PC-3 (cell line): ENCODE results near the gene DCLRE1B. TPM values are rescaled to one million over a fixed set of nuclear protein-coding genes. Genes with fewer than 3 reads are reported as not detected.
A peak's percentile ranks its signal among the peaks of the same experiment; 100 is the strongest.

Experiments used
- ATAC-seq: fragments of 200-7000 bp; cut with Tn5 transposase; 2 replicates; pipeline ENCODE4 v1.9.1; 2020; ENCODE audit warnings: mild to moderate bottlenecking, moderate library complexity
- BruUV-seq: library from RNA; stranded (reverse); fragments of 400-500 nt; replicated peaks from 2 replicates; lab custom pipeline; 2021; lab: Mats Ljungman, UMichigan
- CTCF ChIA-PET: fragments of 300-600 bp; sonication (Branson Sonifier 250); formaldehyde crosslinking; loops from one replicate; lab custom pipeline; 2022; ENCODE audit warnings: antibody characterized with exemption; lab: Charles Lee
- POLR2A ChIA-PET: fragments of 300-600 bp; sonication (Branson Sonifier 250); formaldehyde crosslinking; loops from one replicate; lab custom pipeline; 2022; ENCODE audit warnings: antibody characterized with exemption; ENCODE audit not compliant: unreplicated experiment; lab: Charles Lee
- DNase-seq: peaks from one replicate; pipeline ENCODE4 v3.0.0-alpha.2; 2015
- H2AFZ ChIP-seq: fragments of 300-600 bp; sonication (generic); 2 replicates; pipeline ENCODE4 v1.6.0; 2016; ENCODE audit warnings: antibody characterized with exemption, low read length
- H3F3A ChIP-seq: fragments of 300-600 bp; sonication (generic); one replicate; pipeline ENCODE4 v1.6.0; 2017; ENCODE audit warnings: antibody characterized with exemption, low read length, control low read depth, mild to moderate bottlenecking; ENCODE audit not compliant: unreplicated experiment
- H3K27ac ChIP-seq: fragments of 300-600 bp; sonication (generic); 2 replicates; pipeline ENCODE4 v1.5.1; 2016; ENCODE audit warnings: mild to moderate bottlenecking, low read length
- H3K27me3 ChIP-seq: fragments of 300-600 bp; sonication (generic); 2 replicates; pipeline ENCODE4 v1.6.1; 2016; ENCODE audit warnings: low read length, mixed read lengths
- H3K36me3 ChIP-seq: fragments of 300-600 bp; sonication (generic); 2 replicates; pipeline ENCODE4 v1.6.1; 2016; ENCODE audit warnings: low read depth, mixed run types, low read length, mixed read lengths
- H3K4me1 ChIP-seq: fragments of 300-600 bp; sonication (generic); 2 replicates; pipeline ENCODE4 v1.5.1; 2016; ENCODE audit warnings: low read length; ENCODE audit not compliant: insufficient read depth
- H3K4me2 ChIP-seq: fragments of 300-600 bp; sonication (generic); 2 replicates; pipeline ENCODE4 v1.6.0; 2016; ENCODE audit warnings: low read length
- H3K4me3 ChIP-seq: fragments of 300-600 bp; sonication (generic); 2 replicates; pipeline ENCODE4 v1.5.1; 2016; ENCODE audit warnings: mild to moderate bottlenecking, low read length, mixed read lengths
- H3K79me2 ChIP-seq: fragments of 300-600 bp; sonication (generic); 2 replicates; pipeline ENCODE4 v1.6.1; 2017; ENCODE audit warnings: low read length, mixed read lengths
- H3K9ac ChIP-seq: fragments of 300-600 bp; sonication (generic); 2 replicates; pipeline ENCODE4 v1.6.0; 2016; ENCODE audit warnings: mild to moderate bottlenecking, low read length
- H3K9me2 ChIP-seq: fragments of 300-600 bp; sonication (generic); replicated peaks from 2 replicates; pipeline ENCODE4 v1.6.1; 2016; ENCODE audit warnings: mixed run types, low read length, mixed read lengths
- H3K9me3 ChIP-seq: fragments of 300-600 bp; sonication (generic); 2 replicates; pipeline ENCODE4 v1.6.1; 2016; ENCODE audit warnings: low read length, mixed read lengths
- H4K20me1 ChIP-seq: fragments of 300-600 bp; sonication (generic); 2 replicates; pipeline ENCODE4 v1.6.1; 2016; ENCODE audit warnings: low read length, mixed read lengths
- EZH2 ChIP-seq: fragments of 300-600 bp; sonication (generic); IDR thresholded peaks from one replicate; pipeline ENCODE4 v1.6.1; 2017; ENCODE audit warnings: antibody characterized with exemption, mild to moderate bottlenecking, low read length; ENCODE audit not compliant: unreplicated experiment
- EZH2phosphoT487 ChIP-seq: fragments of 300-600 bp; sonication (generic); IDR thresholded peaks from 2 replicates; pipeline ENCODE4 v1.6.1; 2018; ENCODE audit warnings: mild to moderate bottlenecking, antibody characterized with exemption, low read length, borderline replicate concordance
- intact Hi-C: fragments of 100-400 bp; cut with micrococcal nuclease; formaldehyde crosslinking; loops from 2 replicates; pipeline ENCODE4 v1.9.0; 2023
- total RNA-seq: library from RNA; depleted of rRNA; stranded (reverse); fragments of >200 nt; gene quantifications from 2 replicates; pipeline ENCODE4 v1.2.3, GENCODE V29; 2014
- TF ChIP-seq, protein P1 (sequence below): fragments of 300-600 bp; sonication (generic); conservative IDR thresholded peaks from 2 replicates; pipeline ENCODE4 v1.5.1; 2017; ENCODE audit warnings: antibody characterized with exemption, low read depth, mild to moderate bottlenecking, low read length

The DCLRE1B gene
- total RNA-seq, 1 experiment from 2014 or later: 12.6 TPM

DNA sequence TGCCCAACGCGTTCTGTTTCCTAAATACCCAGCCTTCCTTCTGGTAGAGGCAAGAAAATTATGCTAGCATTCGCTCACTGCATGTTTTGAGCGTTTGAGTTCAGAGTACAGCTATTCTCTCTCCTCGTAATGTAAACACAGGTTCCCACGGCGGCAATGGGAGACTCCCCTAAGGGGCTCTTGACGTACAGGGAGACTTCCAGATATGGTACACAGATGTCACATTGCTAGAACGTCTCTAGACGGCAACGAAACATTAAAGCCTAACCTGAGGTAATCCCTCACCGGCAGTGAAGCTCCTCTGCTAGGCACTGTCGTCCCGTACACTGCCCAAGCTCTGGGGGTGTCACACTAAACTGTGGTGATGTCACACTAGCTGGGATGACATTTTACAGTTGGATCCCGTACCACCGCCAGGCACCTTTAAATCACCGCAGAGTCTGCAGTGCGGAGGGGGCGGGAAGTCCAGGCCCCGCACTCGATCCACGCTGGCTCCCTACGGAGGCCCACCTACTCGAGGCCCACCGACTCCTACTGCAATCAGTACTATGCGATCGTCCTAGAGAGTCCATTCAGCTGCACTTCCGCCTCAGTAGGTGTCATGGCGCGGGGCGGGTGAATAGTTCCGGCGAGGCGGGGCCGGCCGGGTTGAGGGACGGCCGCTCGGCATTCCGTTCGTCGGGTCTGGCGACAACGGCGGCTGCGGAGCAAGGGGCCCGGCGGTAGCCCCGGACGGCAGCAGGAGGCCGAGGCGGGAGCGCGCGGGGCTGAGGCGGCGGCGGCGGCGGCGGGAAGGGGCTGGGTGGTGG is 24.0 kb downstream of the DCLRE1B start, which contains the start of gene HIPK1:
Gene HIPK1 (plus strand): TSS at position 384 of the 809 bp plus-strand sequence.
- Histone ChIP-seq H3K27me3 (no peaks in the 10 kb centered on the region), H3K79me2 (peaks cover 55% of the 10 kb centered on the region), H3K9ac (peak within 1 kb of the TSS; percentile 82), H3K4me3 (peak within 1 kb of the TSS; percentile 86), H3F3A (no peaks in the 10 kb centered on the region), H3K9me3 (no peaks in the 10 kb centered on the region), H3K4me2 (peak within 1 kb of the TSS; percentile 96), H3K4me1 (peaks cover 32% of the 10 kb centered on the region), H3K27ac (peak within 1 kb of the TSS; percentile 41), H3K36me3 (no peaks in the 10 kb centered on the region), H2AFZ (peak within 1 kb of the TSS; percentile 99), H4K20me1 (peaks cover 20% of the 10 kb centered on the region; the same call in 1 of the 2 replicates), H3K9me2 (no peaks in the 10 kb centered on the region)
- TSS peak; percentile 81 for BruUV-seq
- peak; percentile 74 for ATAC-seq
- intact Hi-C loops: loop anchor here (1.0 kb wide), 1 partner anchor 24 kb away; the partner anchor contains the start of gene DCLRE1B
- CTCF ChIA-PET: interaction anchor here (0.5 kb wide), 1 partner anchor 117 kb away, joined by 3 read pairs; the partner anchor contains the start of gene RSBN1
- peak; percentile 85 for DNase-seq
- POLR2A ChIA-PET: interaction anchor here (1.3 kb wide), 1 partner anchor 25 kb away, joined by 10 read pairs; the partner anchor contains the start of gene AP4B1
- TF ChIP-seq, protein P1, sequence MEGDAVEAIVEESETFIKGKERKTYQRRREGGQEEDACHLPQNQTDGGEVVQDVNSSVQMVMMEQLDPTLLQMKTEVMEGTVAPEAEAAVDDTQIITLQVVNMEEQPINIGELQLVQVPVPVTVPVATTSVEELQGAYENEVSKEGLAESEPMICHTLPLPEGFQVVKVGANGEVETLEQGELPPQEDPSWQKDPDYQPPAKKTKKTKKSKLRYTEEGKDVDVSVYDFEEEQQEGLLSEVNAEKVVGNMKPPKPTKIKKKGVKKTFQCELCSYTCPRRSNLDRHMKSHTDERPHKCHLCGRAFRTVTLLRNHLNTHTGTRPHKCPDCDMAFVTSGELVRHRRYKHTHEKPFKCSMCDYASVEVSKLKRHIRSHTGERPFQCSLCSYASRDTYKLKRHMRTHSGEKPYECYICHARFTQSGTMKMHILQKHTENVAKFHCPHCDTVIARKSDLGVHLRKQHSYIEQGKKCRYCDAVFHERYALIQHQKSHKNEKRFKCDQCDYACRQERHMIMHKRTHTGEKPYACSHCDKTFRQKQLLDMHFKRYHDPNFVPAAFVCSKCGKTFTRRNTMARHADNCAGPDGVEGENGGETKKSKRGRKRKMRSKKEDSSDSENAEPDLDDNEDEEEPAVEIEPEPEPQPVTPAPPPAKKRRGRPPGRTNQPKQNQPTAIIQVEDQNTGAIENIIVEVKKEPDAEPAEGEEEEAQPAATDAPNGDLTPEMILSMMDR: no peak
- TF ChIP-seq EZH2phosphoT487 (no peak), EZH2 (no peak)

DNA sequence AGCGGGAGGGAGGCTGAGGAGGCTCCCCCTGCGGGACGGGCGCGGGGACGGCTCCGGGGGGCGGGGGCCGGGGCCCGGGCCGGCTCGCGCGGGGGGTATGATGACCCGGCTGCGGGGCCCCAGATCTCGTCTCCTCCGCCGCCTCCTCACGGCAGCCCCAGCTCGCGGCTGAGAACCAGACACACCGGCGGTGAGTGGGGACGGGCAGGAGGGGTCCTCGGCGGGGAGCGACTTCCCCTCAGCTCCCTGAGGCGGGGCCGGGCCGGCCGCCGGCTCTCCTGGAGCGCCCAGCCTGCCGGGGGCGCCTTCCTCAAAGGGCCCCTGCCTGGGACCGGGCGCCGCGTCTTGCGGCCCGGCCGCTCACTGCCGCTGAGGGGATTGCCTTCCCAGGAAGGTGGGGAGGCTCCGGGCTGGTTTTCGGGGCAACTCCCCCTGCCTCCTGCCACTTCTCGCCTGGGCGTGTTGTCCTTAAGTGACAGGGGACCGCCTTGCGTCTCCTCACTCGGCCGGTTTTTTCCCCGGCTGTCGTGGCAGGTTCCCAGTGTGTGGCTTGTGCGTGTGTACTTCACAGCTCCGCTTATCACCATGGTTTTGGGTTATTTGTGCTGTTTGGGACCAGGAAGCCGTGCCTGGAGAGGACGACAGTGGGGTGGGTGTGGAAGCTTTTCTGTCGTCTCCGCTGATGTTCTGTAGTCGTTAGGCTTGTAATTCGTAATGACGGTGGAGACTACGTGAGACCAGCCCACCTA is 24.8 kb downstream of the DCLRE1B start:
- no peaks in the 10 kb centered on the region for H3K9me2 ChIP-seq
- intact Hi-C loops: loop anchor here (1.0 kb wide), 1 partner anchor 25 kb away; the partner anchor contains the start of gene DCLRE1B
- H3K4me3 ChIP-seq: peak overlapping the region; percentile 86
- CTCF ChIA-PET: interaction anchor here (0.5 kb wide), 1 partner anchor 118 kb away, joined by 3 read pairs; the partner anchor contains the start of gene RSBN1
- peak; percentile 22 for DNase-seq
- peak; percentile 49 for ATAC-seq
- H3K9ac ChIP-seq: peak overlapping the region; percentile 82
- peak overlapping the region; percentile 96 for H3K4me2 ChIP-seq
- peak overlapping the region; percentile 41 for H3K27ac ChIP-seq
- TSS peak; percentile 46 for BruUV-seq
- no peaks in the 10 kb centered on the region for H3K9me3 ChIP-seq
- peak overlapping the region; percentile 99 for H2AFZ ChIP-seq
- no peaks in the 10 kb centered on the region for H3K27me3 ChIP-seq
- no peaks in the 10 kb centered on the region for H3F3A ChIP-seq
- H4K20me1 ChIP-seq: peaks cover 20% of the 10 kb centered on the region; the same call in 1 of the 2 replicates
- H3K79me2 ChIP-seq: peaks cover 63% of the 10 kb centered on the region
- H3K4me1 ChIP-seq: peaks cover 32% of the 10 kb centered on the region
- no peaks in the 10 kb centered on the region for H3K36me3 ChIP-seq
- no peak for TF ChIP-seq EZH2
- TF ChIP-seq, protein P1: peak; percentile 31; the same call in 1 of the 2 replicates
- TF ChIP-seq EZH2phosphoT487: no peak
- POLR2A ChIA-PET: interaction anchor here (0.5 to 1.3 kb wide), 4 partner anchors 26 to 580 kb away, joined by 3 to 10 read pairs (median 4); partner anchors contain the start of gene AP4B1
